ENCODE data around the gene EPN3.

The EPN3 gene

DNA sequence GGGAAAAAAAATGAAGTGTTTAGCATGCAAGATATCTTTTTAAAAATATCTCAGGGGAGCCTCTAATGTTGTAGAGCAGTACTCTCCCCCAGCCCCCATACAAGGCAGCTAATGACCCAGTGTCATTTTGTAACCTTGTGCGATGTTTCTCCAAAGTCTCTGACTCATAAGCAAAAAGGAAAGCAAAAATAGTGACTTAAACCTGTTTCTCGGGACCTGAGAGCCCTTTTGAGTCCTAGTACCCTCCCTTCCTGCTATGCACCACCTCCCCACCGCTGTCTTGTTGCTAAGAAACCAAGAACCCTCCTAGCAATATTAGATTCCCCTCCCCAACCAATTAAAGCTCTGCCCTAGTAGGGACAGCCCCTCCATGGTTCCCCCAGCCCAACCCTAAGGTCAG is 21.5 kb upstream of the EPN3 start:
- peaks cover 38% of the 10 kb centered on the region for H3K4me1 ChIP-seq (ENCODE audit: control insufficient read depth, insufficient read depth, low read length, unreplicated experiment)
- H3K4me3 ChIP-seq (ENCODE audit: low read depth, low read length), result peak overlapping the region; percentile 47
- H3K36me3 ChIP-seq (ENCODE audit: insufficient read depth, low read length), result no peaks in the 10 kb centered on the region
- peak overlapping the region; percentile 21; the same call in 1 of the 2 replicates for H3K27ac ChIP-seq (ENCODE audit: low read depth, low read length)
- H2AFZ ChIP-seq (ENCODE audit: low read length, unreplicated experiment), result no peak overlapping the region
- no peaks in the 10 kb centered on the region for H3K27me3 ChIP-seq (ENCODE audit: insufficient read depth, low read length)
- H3K79me2 ChIP-seq (ENCODE audit: control insufficient read depth, insufficient read depth, low read length, unreplicated experiment), result peaks cover 7% of the 10 kb centered on the region

DNA sequence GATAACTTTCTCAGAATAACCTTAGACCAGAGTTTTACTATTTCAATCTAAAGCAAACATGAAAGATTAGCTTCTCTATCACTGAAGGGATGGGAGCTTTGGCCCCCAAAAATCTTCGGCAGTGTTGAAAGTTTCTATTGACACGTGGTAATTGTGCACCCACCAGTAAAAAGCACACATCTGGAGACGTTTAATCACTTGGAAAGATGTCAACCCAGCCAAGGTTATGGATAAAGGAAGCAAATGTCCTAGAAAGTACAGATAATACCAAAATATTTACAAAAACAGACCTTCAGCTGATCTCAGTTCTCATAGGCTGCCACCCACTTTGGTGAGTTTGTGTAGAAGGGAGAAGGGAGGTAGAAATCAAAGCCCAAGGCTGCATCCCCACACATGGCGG is 19.0 kb upstream of the EPN3 start:
- H2AFZ ChIP-seq (ENCODE audit: low read length, unreplicated experiment), result no peak overlapping the region
- H3K4me3 ChIP-seq (ENCODE audit: low read depth, low read length), result no peak overlapping the region
- no peak overlapping the region for H3K27ac ChIP-seq (ENCODE audit: low read depth, low read length)
- H3K27me3 ChIP-seq (ENCODE audit: insufficient read depth, low read length), result no peaks in the 10 kb centered on the region
- H3K79me2 ChIP-seq (ENCODE audit: control insufficient read depth, insufficient read depth, low read length, unreplicated experiment), result peaks cover 7% of the 10 kb centered on the region
- peaks cover 38% of the 10 kb centered on the region for H3K4me1 ChIP-seq (ENCODE audit: control insufficient read depth, insufficient read depth, low read length, unreplicated experiment)
- H3K36me3 ChIP-seq (ENCODE audit: insufficient read depth, low read length), result no peaks in the 10 kb centered on the region

GRCh38 chr17:50514388-50514787 is 18.1 kb upstream of the EPN3 start:
- H3K36me3 ChIP-seq (ENCODE audit: insufficient read depth, low read length), result no peaks in the 10 kb centered on the region
- no peak overlapping the region for H2AFZ ChIP-seq (ENCODE audit: low read length, unreplicated experiment)
- H3K27me3 ChIP-seq (ENCODE audit: insufficient read depth, low read length), result no peaks in the 10 kb centered on the region
- no peak overlapping the region for H3K27ac ChIP-seq (ENCODE audit: low read depth, low read length)
- H3K79me2 ChIP-seq (ENCODE audit: control insufficient read depth, insufficient read depth, low read length, unreplicated experiment), result peaks cover 7% of the 10 kb centered on the region
- H3K4me1 ChIP-seq (ENCODE audit: control insufficient read depth, insufficient read depth, low read length, unreplicated experiment), result peaks cover 36% of the 10 kb centered on the region
- no peak overlapping the region for H3K4me3 ChIP-seq (ENCODE audit: low read depth, low read length)

DNA sequence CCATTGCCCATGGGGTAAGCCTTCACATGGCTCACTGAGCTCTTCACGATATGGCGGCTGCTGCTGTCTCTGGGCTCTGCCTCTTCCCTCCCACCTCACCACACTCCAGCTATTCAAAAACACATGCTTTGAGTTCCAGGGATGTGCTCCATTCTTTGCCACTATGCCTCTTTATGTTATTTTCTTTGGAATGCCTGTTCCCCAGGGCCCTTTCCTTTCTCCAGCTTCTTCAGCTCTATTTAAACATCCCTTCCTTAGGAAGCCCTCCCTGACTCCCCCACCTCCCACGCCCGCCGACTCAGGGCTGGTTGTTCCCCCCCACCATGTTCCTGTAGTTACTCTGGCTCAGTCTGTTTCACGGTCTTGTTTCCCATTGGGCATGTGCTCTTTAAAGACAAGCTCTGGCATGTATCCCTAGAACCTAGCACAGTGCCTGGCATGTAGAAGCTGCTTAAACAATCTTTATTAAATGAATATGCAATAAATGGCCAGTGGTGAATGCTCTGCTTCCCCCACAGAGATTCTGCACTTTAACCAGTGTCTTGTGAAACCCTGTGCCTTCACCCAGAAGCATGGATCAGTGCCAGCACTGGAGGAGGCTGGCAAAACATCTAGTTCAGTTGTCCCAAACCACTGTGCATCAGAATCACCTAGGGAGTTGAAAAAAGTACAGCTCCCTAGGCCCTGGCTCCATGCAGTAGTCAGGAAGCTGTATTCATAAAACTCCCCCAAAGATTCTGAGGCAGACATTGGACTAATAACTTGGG is 17.4 kb upstream of the EPN3 start:
- Histone ChIP-seq H3K27me3 (ENCODE audit: insufficient read depth, low read length) (no peaks in the 10 kb centered on the region), H3K27ac (ENCODE audit: low read depth, low read length) (no peak overlapping the region)

GRCh38 chr17:50517011-50517410 is 15.5 kb upstream of the EPN3 start:
- Histone ChIP-seq H3K4me3 (ENCODE audit: low read depth, low read length) (no peak overlapping the region), H3K27me3 (ENCODE audit: insufficient read depth, low read length) (no peaks in the 10 kb centered on the region), H3K79me2 (ENCODE audit: control insufficient read depth, insufficient read depth, low read length, unreplicated experiment) (no peaks in the 10 kb centered on the region), H3K36me3 (ENCODE audit: insufficient read depth, low read length) (no peaks in the 10 kb centered on the region), H3K4me1 (ENCODE audit: control insufficient read depth, insufficient read depth, low read length, unreplicated experiment) (peaks cover 15% of the 10 kb centered on the region), H3K27ac (ENCODE audit: low read depth, low read length) (no peak overlapping the region), H2AFZ (ENCODE audit: low read length, unreplicated experiment) (no peak overlapping the region)

More for the DNA sequence above, 17.4 kb upstream of the EPN3 start:
- peaks cover 28% of the 10 kb centered on the region for H3K4me1 ChIP-seq (ENCODE audit: control insufficient read depth, insufficient read depth, low read length, unreplicated experiment)
- no peak overlapping the region for H3K4me3 ChIP-seq (ENCODE audit: low read depth, low read length)
- H2AFZ ChIP-seq (ENCODE audit: low read length, unreplicated experiment), result no peak overlapping the region
- H3K36me3 ChIP-seq (ENCODE audit: insufficient read depth, low read length), result no peaks in the 10 kb centered on the region
- peaks cover under 1% of the 10 kb centered on the region for H3K79me2 ChIP-seq (ENCODE audit: control insufficient read depth, insufficient read depth, low read length, unreplicated experiment)

DNA sequence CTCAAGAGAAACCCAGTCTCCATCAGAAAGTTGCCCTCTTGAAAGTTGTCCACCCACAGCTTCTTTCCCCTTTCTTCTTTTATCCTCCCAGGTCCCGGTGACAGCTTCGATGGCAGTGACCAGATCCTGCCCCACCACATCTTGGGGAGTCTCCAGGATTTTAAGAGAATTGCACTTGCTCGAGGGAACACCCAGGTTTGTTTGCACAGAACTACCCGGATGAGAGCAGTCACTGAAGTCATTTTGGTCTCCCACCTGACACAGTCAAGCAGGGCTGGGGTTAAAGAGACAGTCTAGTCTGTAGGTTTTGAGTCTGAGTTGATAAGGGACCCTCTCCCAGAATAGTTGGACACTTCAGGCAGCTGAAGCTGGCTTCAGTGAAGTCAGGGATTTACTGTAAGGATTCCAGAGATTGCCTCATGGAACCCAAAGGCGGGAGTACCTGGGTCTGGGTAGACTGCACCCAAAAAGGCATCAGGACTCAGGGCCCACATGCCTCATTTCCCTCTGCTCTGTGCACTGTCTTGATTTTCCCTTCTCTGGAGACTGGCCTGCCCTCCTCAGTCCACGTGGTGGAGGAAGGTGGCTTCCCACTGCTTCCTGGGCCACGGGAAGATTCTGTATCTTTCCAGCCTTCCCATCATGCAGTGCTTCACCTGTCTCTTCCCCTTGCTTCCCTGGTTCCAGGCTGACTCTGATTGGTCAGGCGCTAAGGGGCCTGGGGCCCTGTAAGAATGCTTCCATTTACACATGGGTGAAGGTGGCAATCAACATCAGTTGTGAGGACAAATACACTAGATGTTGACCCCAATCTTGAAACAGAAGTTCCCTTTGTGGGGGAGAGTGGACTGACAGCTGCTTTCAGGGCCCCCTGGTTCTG is 14.8 kb upstream of the EPN3 start:
- H3K4me3 ChIP-seq (ENCODE audit: low read depth, low read length), result no peak overlapping the region
- H3K4me1 ChIP-seq (ENCODE audit: control insufficient read depth, insufficient read depth, low read length, unreplicated experiment), result peaks cover 15% of the 10 kb centered on the region
- H3K27ac ChIP-seq (ENCODE audit: low read depth, low read length), result no peak overlapping the region
- H2AFZ ChIP-seq (ENCODE audit: low read length, unreplicated experiment), result no peak overlapping the region
- no peaks in the 10 kb centered on the region for H3K27me3 ChIP-seq (ENCODE audit: insufficient read depth, low read length)
- no peaks in the 10 kb centered on the region for H3K79me2 ChIP-seq (ENCODE audit: control insufficient read depth, insufficient read depth, low read length, unreplicated experiment)
- H3K36me3 ChIP-seq (ENCODE audit: insufficient read depth, low read length), result no peaks in the 10 kb centered on the region

GRCh38 chr17:50518384-50519023 is 14.0 kb upstream of the EPN3 start:
- H2AFZ ChIP-seq (ENCODE audit: low read length, unreplicated experiment), result no peak overlapping the region
- no peaks in the 10 kb centered on the region for H3K36me3 ChIP-seq (ENCODE audit: insufficient read depth, low read length)
- H3K27me3 ChIP-seq (ENCODE audit: insufficient read depth, low read length), result no peaks in the 10 kb centered on the region
- H3K27ac ChIP-seq (ENCODE audit: low read depth, low read length), result no peak overlapping the region
- H3K4me1 ChIP-seq (ENCODE audit: control insufficient read depth, insufficient read depth, low read length, unreplicated experiment), result peaks cover 15% of the 10 kb centered on the region
- H3K4me3 ChIP-seq (ENCODE audit: low read depth, low read length), result no peak overlapping the region
- no peaks in the 10 kb centered on the region for H3K79me2 ChIP-seq (ENCODE audit: control insufficient read depth, insufficient read depth, low read length, unreplicated experiment)

- Histone ChIP-seq H3K27ac (ENCODE audit: low read depth, low read length) (no peak overlapping the region), H3K79me2 (ENCODE audit: control insufficient read depth, insufficient read depth, low read length, unreplicated experiment) (no peaks in the 10 kb centered on the region), H3K4me1 (ENCODE audit: control insufficient read depth, insufficient read depth, low read length, unreplicated experiment) (peaks cover 15% of the 10 kb centered on the region)
Observed at GRCh38 chr17:50519141-50519834, 13.2 kb upstream of the EPN3 start.

GRCh38 chr17:50520483-50520882 is 12.1 kb upstream of the EPN3 start:
- no peaks in the 10 kb centered on the region for H3K27me3 ChIP-seq (ENCODE audit: insufficient read depth, low read length)
- H3K4me3 ChIP-seq (ENCODE audit: low read depth, low read length), result no peak overlapping the region
- H3K36me3 ChIP-seq (ENCODE audit: insufficient read depth, low read length), result no peaks in the 10 kb centered on the region
- no peak overlapping the region for H3K27ac ChIP-seq (ENCODE audit: low read depth, low read length)
- H2AFZ ChIP-seq (ENCODE audit: low read length, unreplicated experiment), result no peak overlapping the region
- H3K79me2 ChIP-seq (ENCODE audit: control insufficient read depth, insufficient read depth, low read length, unreplicated experiment), result no peaks in the 10 kb centered on the region
- H3K4me1 ChIP-seq (ENCODE audit: control insufficient read depth, insufficient read depth, low read length, unreplicated experiment), result peaks cover 7% of the 10 kb centered on the region

More at GRCh38 chr17:50519141-50519834, 13.2 kb upstream of the EPN3 start:
- H2AFZ ChIP-seq (ENCODE audit: low read length, unreplicated experiment), result no peak overlapping the region
- no peaks in the 10 kb centered on the region for H3K27me3 ChIP-seq (ENCODE audit: insufficient read depth, low read length)
- no peaks in the 10 kb centered on the region for H3K36me3 ChIP-seq (ENCODE audit: insufficient read depth, low read length)
- no peak overlapping the region for H3K4me3 ChIP-seq (ENCODE audit: low read depth, low read length)

- H3K4me3 ChIP-seq (ENCODE audit: low read depth, low read length), result no peak overlapping the region
- no peaks in the 10 kb centered on the region for H3K36me3 ChIP-seq (ENCODE audit: insufficient read depth, low read length)
- peaks cover 5% of the 10 kb centered on the region for H3K4me1 ChIP-seq (ENCODE audit: control insufficient read depth, insufficient read depth, low read length, unreplicated experiment)
- H2AFZ ChIP-seq (ENCODE audit: low read length, unreplicated experiment), result no peak overlapping the region
- no peak overlapping the region for H3K27ac ChIP-seq (ENCODE audit: low read depth, low read length)
- H3K79me2 ChIP-seq (ENCODE audit: control insufficient read depth, insufficient read depth, low read length, unreplicated experiment), result no peaks in the 10 kb centered on the region
- no peaks in the 10 kb centered on the region for H3K27me3 ChIP-seq (ENCODE audit: insufficient read depth, low read length)
Observed at GRCh38 chr17:50521514-50521913, 11.0 kb upstream of the EPN3 start.

Data from ACC112 (cell line).